SIG-M5 treated with dmso at 0.1 percent for 504 hours (cell line): ENCODE results near the gene QDPR.
"Not testable (repeated sequence)": the region's sequence is repeated elsewhere in the genome, so short reads cannot be mapped to it uniquely, and the experiment has no call there.

Source experiments
- DNase-seq: peaks from one replicate; lab custom pipeline; 2025; ENCODE audit not compliant: unreplicated experiment; lab: John Stamatoyannopoulos, UW

Gene QDPR

GRCh38 chr4:17511950-17512795 lies at the start of gene QDPR:
Gene QDPR (minus strand): TSS chr4:17512090. CDS start chr4:17512054, 36 bp downstream.
- peak; percentile 61 for DNase-seq

GRCh38 chr4:17561195-17561909 lies 49.5 kb upstream of the QDPR start:
- DNase-seq = no peak

- DNase-seq = no peak
Observed at GRCh38 chr4:17560065-17560673, 48.3 kb upstream of the QDPR start.

DNA sequence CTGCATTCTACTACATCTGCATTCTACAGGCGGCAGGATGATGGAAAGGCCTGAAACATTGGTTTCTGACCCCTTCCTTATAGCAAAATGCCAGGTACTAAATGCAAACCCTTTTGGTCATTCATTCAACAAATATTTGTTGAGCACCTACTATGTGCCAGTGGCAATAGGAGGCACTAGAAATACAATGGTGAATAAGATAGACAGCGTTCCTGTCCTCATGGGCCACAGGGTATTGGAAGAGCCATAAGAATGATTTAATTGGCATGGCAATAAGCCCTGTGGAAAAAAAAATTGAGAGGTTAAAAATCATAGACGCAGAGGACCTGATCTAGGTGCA lies 47.8 kb upstream of the QDPR start:
- DNase-seq = no peak

DNA sequence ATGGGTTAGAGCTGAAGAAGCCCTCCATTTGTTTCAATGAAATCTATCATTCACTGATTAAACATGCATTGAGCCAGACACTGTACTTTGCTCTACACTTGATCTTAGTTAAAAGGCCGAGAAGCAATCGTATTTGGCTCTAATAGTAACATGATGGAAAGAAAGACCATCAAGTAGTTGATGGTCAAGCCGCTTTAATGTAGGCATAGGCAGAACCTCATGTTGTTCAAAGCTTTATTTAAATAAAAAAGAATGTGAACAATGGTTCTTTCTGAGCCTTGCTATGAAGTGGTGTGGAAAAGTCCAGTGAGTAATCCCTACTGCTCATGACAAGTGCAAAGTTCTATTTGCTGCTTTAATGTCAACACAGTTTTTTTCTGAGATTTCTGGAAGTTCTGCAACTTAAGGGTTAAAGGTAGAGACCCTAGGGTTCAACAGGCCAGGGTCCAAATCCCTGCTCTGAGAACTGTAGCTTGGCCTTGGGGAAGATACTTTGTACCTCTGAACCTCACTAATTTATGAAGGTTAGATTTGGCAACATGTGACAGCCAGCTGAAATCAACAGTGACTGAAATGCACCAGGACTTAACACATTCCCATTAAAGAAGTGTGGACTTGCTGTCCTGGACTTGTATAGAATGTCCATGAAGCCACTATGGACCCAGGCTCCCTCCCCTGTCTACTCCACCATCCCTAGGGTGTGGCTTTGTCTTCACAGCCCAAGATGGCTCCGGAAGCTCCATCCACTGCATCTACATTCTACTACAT lies 47.2 kb upstream of the QDPR start:
- DNase-seq = no peak

DNA sequence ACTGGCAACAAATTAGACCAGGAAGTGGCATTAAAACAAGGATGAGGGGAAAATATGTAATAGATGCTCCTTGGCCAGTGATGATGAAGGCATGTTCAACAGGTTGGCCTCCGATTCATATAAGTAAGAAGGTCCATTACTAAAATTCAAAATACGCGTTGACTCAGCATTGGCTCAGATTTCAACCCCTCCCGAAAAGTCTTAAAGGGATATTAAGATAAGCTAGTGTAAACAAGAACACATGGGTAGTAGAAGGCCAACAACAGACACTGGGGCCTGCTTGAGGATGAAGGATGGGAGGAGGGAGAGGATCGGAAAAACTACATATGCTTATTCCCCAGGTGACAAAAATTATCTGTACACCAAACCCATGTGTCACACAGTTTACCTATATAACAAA lies 46.0 kb upstream of the QDPR start:
- DNase-seq = no peak

GRCh38 chr4:17556498-17556897 lies 44.6 kb upstream of the QDPR start:
- DNase-seq = no peak

DNA sequence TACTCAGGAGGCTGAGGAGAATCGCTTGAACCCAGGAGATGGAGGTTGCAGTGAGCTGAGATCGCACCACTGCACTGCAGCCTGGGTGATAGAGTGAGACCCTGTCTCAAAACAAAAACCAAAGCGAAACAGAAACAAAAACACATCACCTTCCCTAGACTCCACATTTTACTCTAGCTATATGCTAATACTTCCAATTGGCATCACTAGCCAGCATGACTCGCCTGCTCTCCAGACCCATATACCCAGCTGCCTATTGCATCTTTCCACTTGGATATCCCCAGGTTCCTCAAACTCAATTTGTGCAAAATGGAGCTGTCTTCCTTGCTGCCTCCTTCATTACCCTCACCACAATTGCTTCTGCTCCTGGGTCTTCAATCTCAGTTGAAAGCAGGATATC lies 42.7 kb upstream of the QDPR start:
- DNase-seq = no peak

DNA sequence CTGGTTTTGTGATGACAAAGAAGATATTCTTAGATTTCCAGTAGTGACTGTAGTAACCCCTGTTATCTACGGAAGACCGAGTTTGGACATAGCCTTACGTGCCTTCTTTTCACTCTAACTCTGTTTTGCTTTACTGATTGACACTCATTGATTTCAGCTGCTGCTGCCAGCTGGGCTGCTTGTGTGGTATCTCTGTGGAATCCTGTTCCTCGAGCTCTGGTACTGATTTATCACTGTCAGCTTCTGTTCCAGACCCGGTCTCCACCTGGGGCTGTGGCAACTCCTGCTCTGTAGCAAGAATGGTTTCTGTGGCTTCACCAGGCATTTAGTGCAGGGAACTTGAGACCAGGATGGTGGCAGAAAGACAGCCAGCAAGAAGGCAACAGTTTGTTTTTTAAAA lies 40.5 kb upstream of the QDPR start:
- DNase-seq = no peak

GRCh38 chr4:17550549-17550948 lies 38.7 kb upstream of the QDPR start:
- no peak for DNase-seq

- no peak for DNase-seq
Observed at GRCh38 chr4:17546678-17547077, 34.8 kb upstream of the QDPR start.

GRCh38 chr4:17546222-17546621 lies 34.3 kb upstream of the QDPR start:
- no peak for DNase-seq

DNA sequence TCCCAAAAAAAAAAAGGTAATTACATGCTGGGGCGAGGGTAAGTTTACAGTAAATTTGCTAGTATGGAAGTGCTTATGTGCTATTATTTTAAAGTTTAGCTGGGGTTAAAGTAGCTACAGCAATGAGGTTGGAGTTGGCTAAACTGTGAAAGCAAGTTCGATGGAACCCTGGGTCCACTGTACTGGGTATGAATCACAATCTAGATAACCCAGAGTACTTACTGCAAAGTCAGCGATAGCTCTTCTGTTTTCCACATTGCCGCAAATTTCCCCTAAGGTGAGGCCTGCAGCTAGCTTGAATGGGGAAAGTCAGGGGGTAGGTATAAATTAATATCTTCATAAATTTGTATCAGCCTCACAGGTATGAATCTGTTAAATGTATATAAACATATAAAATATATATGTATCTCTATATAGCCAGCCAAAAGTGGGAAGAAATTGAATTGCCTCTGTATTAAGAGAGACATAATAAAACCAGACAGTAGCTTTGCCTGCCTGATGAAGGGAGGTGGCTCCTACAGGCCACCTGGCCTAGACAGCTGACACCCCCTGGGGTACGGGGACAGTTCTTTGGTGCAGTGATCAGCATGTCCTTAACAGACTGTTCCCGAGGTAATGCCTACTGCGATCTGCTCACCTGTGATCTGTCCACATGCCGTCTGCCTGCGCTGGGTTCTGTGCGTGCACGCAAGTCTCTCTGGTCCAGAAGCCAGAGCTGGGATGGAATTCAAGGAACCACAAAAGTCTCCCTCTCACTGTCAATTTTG lies 33.7 kb upstream of the QDPR start:
- DNase-seq = no peak

DNA sequence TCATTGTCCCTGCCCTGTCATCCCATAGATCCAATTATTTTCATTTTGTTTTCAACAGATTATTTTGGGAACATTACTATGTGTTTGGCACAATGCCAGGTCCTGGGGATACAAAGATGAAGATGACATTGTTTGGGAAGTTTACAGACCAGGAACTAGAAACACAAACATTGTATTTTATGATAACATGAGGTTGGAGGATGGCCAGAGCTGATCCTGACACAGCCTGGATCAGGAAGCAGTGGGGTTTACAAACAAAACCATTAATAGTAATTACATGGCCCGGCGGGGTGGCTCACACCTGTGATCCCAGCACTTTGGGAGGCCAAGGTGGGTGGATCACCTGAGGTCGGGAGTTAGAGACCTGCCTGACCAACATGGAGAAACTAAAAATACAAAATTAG lies 32.9 kb upstream of the QDPR start:
- no peak for DNase-seq

GRCh38 chr4:17544205-17544604 lies 32.3 kb upstream of the QDPR start:
- no peak for DNase-seq

- not testable (repeated sequence) for DNase-seq
Observed at GRCh38 chr4:17537060-17537459, 25.2 kb upstream of the QDPR start.

GRCh38 chr4:17535906-17536305 lies 24.0 kb upstream of the QDPR start:
- DNase-seq = no peak

- DNase-seq = no peak
Observed at GRCh38 chr4:17535242-17535641, 23.4 kb upstream of the QDPR start.

- DNase-seq = no peak
Observed at GRCh38 chr4:17534705-17535104, 22.8 kb upstream of the QDPR start.

DNA sequence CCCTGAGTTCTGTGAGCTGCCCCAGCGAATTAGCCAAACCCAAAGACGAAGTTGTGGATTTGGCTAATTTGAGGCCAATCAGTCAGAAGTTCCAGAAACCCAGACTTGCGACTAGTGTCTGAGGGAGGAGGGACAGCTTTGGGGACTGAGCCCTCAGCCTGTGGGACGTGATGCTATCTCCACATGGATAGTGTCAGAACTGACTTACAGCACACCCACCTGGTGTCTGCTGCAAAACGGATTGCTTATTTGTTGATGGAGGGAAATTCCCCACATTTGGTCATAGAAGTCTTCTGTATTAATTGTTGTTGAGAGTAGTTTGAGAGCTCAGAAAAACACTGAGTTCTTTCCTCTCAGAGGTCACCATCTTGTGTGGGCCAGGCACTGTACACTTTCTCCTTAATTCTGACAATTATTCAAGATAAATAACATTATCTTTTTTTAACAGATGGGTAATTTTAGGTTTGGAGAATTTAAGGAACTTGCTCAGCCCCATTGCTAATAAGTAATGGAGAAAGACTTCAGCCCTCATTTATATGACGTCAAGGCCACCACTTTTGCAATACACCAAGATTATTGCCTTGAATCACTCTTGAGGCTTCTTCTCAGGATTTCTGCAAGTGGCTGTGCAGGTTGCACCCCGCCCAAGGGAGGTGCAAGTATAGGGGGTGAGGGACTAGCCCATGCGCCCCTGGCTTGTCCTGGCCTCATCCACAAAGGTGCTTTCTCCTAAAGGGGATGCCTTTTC lies 19.8 kb upstream of the QDPR start:
- peak; percentile 13 for DNase-seq
